Muscle of arm (tissue), 12 donors: Measurements from ENCODE around the gene NCKAP5. TPM values are rescaled to one million over a fixed set of nuclear protein-coding genes. Genes with fewer than 3 reads are reported as not detected.

Experiments used
- DNase-seq: peaks from one replicate; pipeline ENCODE4 v3.0.0-alpha.2; 2013
- polyA plus RNA-seq, 12 donors: library from polyadenylated mRNA; unstranded; fragments of 120-200 nt; gene quantifications; one replicate each; pipeline ENCODE4 v1.2.1, GENCODE V29; 2013; ENCODE audit not compliant: insufficient read length in 12 of 12

Gene NCKAP5
- polyA plus RNA-seq, 12 donors: 3.1 to 17.3 (median 5.4) TPM; not detected in 1

- no peak for DNase-seq
Observed at GRCh38 chr2:132953771-132954170, 614.5 kb downstream of the NCKAP5 start.

- DNase-seq: no peak
Observed at GRCh38 chr2:132951008-132951714, 617.1 kb downstream of the NCKAP5 start.

- DNase-seq: no peak
Observed at GRCh38 chr2:132949108-132949507, 619.2 kb downstream of the NCKAP5 start.

GRCh38 chr2:132948211-132948610 is 620.1 kb downstream of the NCKAP5 start:
- no peak for DNase-seq

GRCh38 chr2:132943829-132944228 is 624.4 kb downstream of the NCKAP5 start:
- peak; percentile 51 for DNase-seq

- no peak for DNase-seq
Observed at GRCh38 chr2:132941296-132942020, 626.8 kb downstream of the NCKAP5 start.

- DNase-seq: no peak
Observed at GRCh38 chr2:132937629-132938028, 630.6 kb downstream of the NCKAP5 start.

GRCh38 chr2:132936791-132937190 is 631.5 kb downstream of the NCKAP5 start:
- DNase-seq: no peak

GRCh38 chr2:132936261-132936660 is 632.0 kb downstream of the NCKAP5 start:
- no peak for DNase-seq

GRCh38 chr2:132929786-132930185 is 638.5 kb downstream of the NCKAP5 start:
- no peak for DNase-seq

- DNase-seq: no peak
Observed at GRCh38 chr2:132923787-132924186, 644.5 kb downstream of the NCKAP5 start.

- no peak for DNase-seq
Observed at GRCh38 chr2:132915812-132916549, 652.3 kb downstream of the NCKAP5 start.

- DNase-seq: peak; percentile 38
Observed at GRCh38 chr2:132911726-132912724, 656.2 kb downstream of the NCKAP5 start.

- DNase-seq: no peak
Observed at GRCh38 chr2:132910432-132910831, 657.8 kb downstream of the NCKAP5 start.

GRCh38 chr2:132909427-132909826 is 658.8 kb downstream of the NCKAP5 start:
- no peak for DNase-seq

- no peak for DNase-seq
Observed at GRCh38 chr2:132904142-132904842, 664.0 kb downstream of the NCKAP5 start.

GRCh38 chr2:132902626-132903025 is 665.6 kb downstream of the NCKAP5 start:
- DNase-seq: no peak

- DNase-seq: no peak
Observed at GRCh38 chr2:132901661-132902060, 666.6 kb downstream of the NCKAP5 start.

- no peak for DNase-seq
Observed at GRCh38 chr2:132897111-132897510, 671.2 kb downstream of the NCKAP5 start.

- DNase-seq: no peak
Observed at GRCh38 chr2:132896073-132896472, 672.2 kb downstream of the NCKAP5 start.

GRCh38 chr2:132891498-132891897 is 676.8 kb downstream of the NCKAP5 start:
- DNase-seq: no peak
